ENCODE results near the gene COPB2.
A peak's percentile ranks its signal among the peaks of the same experiment; 100 is the strongest.
"Not testable (repeated sequence)": the region's sequence is repeated elsewhere in the genome, so short reads cannot be mapped to it uniquely, and the experiment has no call there.

Gene COPB2

GRCh38 chr3:139388077-139388476 lies 1.4 kb downstream of the COPB2 start (continued):
- TF ChIP-seq ZNF449 (tag by site-specific recombination; IDR thresholded peaks at IDR 0.05) (no peak), ZIC2 (tag by site-specific recombination; IDR thresholded peaks at IDR 0.05) (no peak), MYNN (tag by site-specific recombination; IDR thresholded peaks at IDR 0.05; ENCODE audit: borderline replicate concordance) (no peak), ZNF600 (tag by site-specific recombination; IDR thresholded peaks at IDR 0.05) (no peak), ZBTB20 (tag by site-specific recombination; IDR thresholded peaks at IDR 0.05) (no peak), PATZ1 (tag by site-specific recombination; IDR thresholded peaks at IDR 0.05) (no peak), ZNF292 (tag by site-specific recombination; IDR thresholded peaks at IDR 0.05; ENCODE audit: borderline replicate concordance, low read depth) (no peak), ZNF501 (tag by site-specific recombination; IDR thresholded peaks at IDR 0.05) (no peak), ZNF776 (tag by site-specific recombination; IDR thresholded peaks at IDR 0.05; ENCODE audit: borderline replicate concordance) (no peak), ZBTB17 (tag by site-specific recombination; IDR thresholded peaks at IDR 0.05) (no peak), ZNF133 (tag by site-specific recombination; IDR thresholded peaks at IDR 0.05) (no peak)

GRCh38 chr3:139382291-139382690 lies 7.2 kb downstream of the COPB2 start:
- H3K4me1 ChIP-seq (ENCODE audit: control insufficient read depth, insufficient read depth, low read length); H3K27ac ChIP-seq (ENCODE audit: extremely low read depth, low read depth, low read length); H3K4me3 ChIP-seq (ENCODE audit: low read depth, low read length); CTCF ChIA-PET; POLR2A ChIA-PET; H3K9me3 ChIP-seq (ENCODE audit: control insufficient read depth, insufficient read depth, low read depth, low read length): not testable (repeated sequence)
- H3K36me3 ChIP-seq (ENCODE audit: control insufficient read depth in 2 of 2, insufficient read depth in 1 of 2, low read length in 2 of 2) = peaks cover 4 to 73% of the 10 kb centered on the region in 2 experiments; a peak in 2 of 3 replicates
- 0 out of 2 replicates have a peak, but pooled peaks have one; percentile 11 for TF ChIP-seq ZNF10 (tag by site-specific recombination; IDR thresholded peaks at IDR 0.05)

- Histone ChIP-seq H3K4me3 (ENCODE audit: low read depth, low read length) (no peak overlapping the region), H3K4me1 (ENCODE audit: control insufficient read depth, insufficient read depth, low read length) (peaks cover 4% of the 10 kb centered on the region; the same call in 1 of the 2 replicates), H3K36me3 (ENCODE audit: control insufficient read depth in 2 of 2, insufficient read depth in 1 of 2, low read length in 2 of 2) (peaks cover 8 to 86% of the 10 kb centered on the region in 2 experiments), H3K27ac (ENCODE audit: extremely low read depth, low read depth, low read length) (no peak overlapping the region), H3K9me3 (ENCODE audit: control insufficient read depth, insufficient read depth, low read depth, low read length) (no peaks in the 10 kb centered on the region)
- POLR2A ChIA-PET = no interaction called here
- CTCF ChIA-PET = interaction anchor here (0.7 kb wide), 1 partner anchor 486 kb away, joined by 3 read pairs; no protein-coding TSS in a partner anchor
- TF ChIP-seq PRDM1 (tag by site-specific recombination; IDR thresholded peaks at IDR 0.05) (no peak), BCL11A (tag by site-specific recombination; IDR thresholded peaks at IDR 0.05; ENCODE audit: low read depth) (no peak), BCL11B (tag by site-specific recombination; IDR thresholded peaks at IDR 0.05; ENCODE audit: low read depth) (no peak), ZFP37 (tag by site-specific recombination; IDR thresholded peaks at IDR 0.05) (no peak), ZBTB11 (tag by site-specific recombination; conservative IDR thresholded peaks at IDR 0.05; ENCODE audit: low read depth) (no peak), ZNF48 (tag by site-specific recombination; IDR thresholded peaks at IDR 0.05) (no peak), ZXDB (tag by site-specific recombination; IDR thresholded peaks at IDR 0.05) (no peak), ZNF785 (tag by site-specific recombination; IDR thresholded peaks at IDR 0.05) (no peak), PRDM4 (tag by site-specific recombination; IDR thresholded peaks at IDR 0.05) (no peak), ZNF792 (tag by site-specific recombination; IDR thresholded peaks at IDR 0.05) (no peak), MEIS1 (CRISPR knock-in tag; IDR thresholded peaks at IDR 0.05; ENCODE audit: borderline replicate concordance) (no peak), ZNF510 (tag by site-specific recombination; IDR thresholded peaks at IDR 0.05; ENCODE audit: insufficient replicate concordance) (no peak), IKZF3 (tag by site-specific recombination; IDR thresholded peaks at IDR 0.05) (no peak), ZNF621 (tag by site-specific recombination; IDR thresholded peaks at IDR 0.05) (no peak)
Observed at GRCh38 chr3:139380575-139380974, 8.9 kb downstream of the COPB2 start.

All from HEK293 (cell line).